Stromal cell of bone marrow (primary cell): ENCODE measurements around the gene CTSD.

ENCODE experiments used
- DNase-seq: peaks from one replicate; pipeline ENCODE4 v3.0.0-alpha.2; 2012; ENCODE audit warnings: low read depth

CTSD gene

DNA sequence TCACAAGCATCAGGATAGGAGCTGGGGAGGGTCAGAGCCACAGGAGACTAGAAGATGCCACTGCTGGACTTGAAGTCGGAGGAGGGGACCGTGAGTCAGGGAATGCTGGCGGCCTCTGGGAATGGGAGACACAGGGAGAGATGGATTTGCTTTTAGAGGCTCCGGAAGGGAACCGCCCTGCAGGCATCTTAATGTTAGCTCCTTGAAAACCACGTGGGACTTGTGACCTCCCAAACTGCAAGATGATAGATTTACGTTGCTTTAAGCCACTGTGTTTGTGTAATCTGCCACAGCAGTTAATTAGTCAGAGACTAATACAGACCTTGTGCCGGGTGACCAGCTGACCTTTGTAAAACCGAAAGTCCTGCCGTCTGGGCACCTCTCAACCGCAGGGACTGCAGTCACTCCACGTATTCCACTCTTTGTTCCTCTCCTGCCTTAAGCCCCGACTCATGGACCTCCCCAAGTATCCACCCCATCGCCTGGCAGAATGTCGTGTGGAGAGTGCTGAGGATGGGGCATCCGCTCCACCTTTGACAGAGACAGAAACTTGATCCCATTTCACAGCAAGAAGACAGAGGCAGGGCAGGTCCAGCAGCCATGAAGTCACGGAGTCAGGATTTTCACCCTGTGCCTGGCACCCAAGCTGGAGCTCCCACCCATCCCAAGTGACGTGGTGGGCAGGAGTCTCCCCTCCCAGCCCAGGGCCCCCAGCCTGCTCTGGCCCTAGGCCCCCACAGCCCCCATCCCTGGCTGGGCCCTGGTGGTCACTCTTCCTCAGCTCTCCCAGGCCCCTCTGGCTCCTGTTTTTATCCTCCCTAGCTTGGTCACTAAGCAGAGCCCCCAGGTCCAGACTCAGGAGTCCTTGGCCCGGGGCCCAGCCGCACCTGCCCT, 19.4 kb upstream of the CTSD start:
- no peak for DNase-seq

GRCh38 chr11:1782031-1782590, 18.4 kb upstream of the CTSD start:
- DNase-seq = no peak

GRCh38 chr11:1781593-1781975, 17.9 kb upstream of the CTSD start:
- DNase-seq = no peak

DNA sequence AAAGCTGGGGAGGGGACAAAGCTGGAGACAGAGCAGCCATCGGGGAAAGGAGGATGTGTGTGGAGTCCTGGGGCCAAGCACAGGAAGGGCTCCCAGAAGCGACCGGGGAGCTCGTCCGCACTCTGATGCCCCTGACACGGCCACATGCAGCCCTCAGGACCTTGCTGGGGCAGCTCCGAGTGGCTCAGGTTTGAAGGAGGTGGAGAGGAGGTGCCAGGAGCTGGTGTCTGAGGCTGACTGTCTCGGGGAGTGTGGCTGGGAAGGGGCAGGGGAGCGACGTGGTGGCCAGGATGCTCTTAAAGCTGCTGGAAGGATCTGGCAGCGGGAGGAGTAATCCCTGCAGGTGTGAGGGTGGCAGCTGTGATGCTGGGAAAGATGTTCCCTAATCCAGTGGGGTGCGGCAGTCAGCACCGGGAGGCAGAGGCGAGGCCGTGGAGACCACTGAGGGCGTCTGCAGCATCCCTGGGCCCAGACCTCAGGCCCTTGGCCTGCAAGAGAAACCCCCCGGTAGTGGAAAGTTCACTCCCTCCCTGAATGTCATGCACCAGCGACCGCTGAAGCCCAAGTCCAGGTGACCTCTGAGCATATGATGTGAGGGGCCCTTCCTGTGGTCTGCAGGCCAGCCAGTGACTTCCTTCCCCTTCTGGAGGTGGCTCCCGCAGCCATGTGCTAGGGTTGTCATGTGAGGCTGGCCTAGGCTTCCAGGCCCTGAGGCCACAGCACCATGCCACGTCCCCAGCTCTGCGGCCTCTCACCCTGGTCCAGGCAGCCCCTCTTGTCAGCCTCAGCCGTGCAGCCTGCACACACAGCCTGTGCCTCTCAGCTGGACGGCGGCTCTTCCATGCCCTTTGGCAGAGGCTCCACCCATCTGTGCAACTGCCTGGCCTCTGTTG, 17.2 kb upstream of the CTSD start:
- no peak for DNase-seq

DNA sequence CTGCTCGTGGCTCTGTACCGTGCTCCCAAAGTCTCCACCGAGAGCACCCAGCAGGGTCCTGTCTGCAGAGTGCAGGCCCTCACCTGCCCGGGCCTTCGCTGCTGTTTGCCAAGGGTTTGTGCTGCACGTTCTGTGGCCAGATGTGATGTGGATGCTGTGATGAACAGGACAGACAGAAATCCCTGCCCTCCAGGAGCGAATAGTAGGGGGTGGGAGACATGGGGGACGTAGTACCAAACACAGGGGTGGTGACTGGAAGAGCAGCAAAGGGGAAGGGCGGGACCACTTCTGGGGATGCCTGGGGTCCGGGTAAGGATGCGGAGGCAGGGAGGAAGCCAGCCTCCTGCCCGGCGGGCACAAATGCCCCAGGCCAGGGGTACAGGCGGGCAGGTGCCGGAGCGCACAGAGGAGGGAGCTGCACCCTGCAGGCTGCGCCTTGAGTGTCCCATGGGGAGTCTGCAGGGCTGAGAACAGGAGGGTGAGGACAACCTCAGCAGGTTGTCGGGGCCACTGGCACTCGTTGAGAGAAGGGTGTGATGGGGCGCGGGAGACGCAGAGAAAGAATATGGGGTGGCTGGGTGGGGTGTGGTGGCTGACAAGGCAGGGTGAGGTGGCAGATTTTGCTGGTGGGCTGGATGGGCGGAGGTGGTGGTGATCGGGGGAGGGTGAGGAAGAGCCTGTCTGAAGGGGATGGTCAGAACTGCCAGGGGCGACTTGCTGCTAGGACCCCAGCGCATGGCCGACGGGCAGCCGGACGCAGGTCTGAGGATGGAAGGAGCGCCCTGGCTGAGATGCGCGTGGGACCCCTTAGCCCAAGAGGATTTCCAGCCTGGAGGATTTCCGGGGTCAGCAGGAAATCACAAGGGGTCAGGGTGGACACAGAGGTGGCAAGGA, 16.3 kb upstream of the CTSD start:
- DNase-seq = no peak

- no peak for DNase-seq
Observed at GRCh38 chr11:1779034-1779805, 15.5 kb upstream of the CTSD start.

DNA sequence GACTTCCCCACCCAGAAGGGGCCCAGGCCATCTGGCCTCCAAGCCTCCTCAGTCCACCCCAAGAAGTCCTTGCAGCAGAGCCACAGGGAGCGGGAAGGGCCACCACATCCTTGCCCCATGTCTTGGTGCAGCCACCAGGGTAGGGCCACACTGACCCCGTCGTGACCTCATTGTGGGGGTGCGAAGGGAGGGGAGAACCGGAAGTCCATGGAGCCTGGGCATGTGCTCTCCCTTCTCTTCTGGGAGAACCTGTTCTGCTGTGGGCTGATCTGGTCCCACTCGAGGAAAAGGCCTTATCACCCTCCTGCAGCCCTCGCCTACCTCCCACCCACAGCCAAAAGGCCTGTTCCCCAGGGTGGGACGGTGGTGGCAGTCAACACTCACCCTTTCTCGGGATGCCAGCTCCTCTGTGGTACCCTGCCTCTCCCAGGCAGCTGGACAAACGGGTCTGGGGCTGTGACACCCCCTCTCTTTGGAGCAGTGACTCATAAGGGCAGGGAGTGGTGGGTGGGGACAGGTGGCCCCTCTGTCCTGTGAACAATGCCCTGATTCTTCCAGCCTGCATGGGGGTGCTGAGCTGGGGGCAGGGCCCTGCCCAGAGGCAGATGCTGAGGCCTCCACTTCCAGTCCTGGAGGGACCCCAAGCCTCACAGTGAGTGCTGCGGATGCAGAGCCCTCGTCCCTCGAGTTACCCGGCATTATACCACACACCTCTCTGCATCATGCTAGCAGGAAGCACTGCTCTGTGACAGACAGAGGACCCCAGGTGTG, 14.6 kb upstream of the CTSD start:
- DNase-seq = no peak

- no peak for DNase-seq
Observed at GRCh38 chr11:1777737-1778136, 14.0 kb upstream of the CTSD start.

DNA sequence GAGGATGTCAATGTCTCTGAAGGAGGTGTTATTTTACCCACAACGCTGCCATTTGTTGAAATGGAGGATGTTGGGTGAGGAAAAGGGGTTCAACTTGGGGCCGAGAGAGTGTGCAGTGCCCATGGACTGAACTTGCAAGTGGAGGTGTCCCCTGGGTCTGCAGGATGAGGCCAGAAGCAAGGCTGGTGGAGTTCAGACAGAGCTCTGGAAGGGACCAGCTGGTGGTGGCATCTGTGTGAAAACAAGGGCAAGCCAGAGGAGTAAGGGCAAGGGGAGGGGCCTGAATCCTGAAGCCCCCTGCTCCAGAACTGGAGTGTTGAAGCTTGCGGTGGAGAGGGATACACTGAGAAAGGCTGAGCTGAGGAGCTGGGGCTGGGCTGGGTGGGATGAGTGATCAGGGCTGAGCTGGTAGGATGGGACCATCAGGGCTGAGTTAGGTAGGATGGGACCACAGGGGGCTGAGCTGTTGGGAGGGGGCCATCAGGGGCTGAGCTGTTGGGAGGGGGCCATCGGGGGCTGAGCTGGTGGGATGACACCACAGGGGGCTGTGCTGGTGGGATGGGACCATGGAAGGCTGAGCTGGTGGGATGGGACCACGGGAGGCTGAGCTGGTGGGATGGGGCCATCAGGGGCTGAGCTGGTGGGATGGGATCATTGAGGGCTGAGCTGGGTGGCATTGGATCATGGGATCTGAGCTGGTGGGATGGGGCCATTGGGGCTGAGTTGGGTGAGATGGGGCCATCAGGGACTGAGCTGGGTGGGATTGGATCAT, 13.4 kb upstream of the CTSD start:
- DNase-seq = no peak

DNA sequence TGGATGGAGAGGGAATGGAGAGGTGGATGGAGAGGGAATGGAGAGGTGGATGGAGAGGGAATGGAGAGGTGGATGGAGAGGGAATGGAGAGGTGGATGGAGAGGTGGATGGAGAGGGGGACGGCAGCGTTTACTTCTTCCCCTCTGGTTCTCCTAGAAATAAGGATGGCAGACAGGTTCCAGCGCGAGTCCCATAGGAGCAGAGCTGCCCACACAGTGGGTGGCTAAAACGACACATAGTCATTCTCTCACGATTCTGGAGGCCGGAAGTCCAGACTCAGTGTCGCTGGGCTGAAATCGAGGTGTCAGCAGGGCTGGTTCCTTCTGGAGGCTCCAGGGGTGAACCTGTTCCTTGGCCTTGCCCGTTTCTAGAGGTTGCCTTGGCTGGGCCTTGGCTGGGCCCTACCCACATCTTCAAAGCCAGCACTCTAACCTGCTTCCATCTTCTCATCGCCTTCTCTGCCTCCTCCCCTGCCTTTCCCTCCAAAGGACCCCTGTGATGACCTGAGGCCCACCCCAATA, 12.7 kb upstream of the CTSD start:
- no peak for DNase-seq

DNA sequence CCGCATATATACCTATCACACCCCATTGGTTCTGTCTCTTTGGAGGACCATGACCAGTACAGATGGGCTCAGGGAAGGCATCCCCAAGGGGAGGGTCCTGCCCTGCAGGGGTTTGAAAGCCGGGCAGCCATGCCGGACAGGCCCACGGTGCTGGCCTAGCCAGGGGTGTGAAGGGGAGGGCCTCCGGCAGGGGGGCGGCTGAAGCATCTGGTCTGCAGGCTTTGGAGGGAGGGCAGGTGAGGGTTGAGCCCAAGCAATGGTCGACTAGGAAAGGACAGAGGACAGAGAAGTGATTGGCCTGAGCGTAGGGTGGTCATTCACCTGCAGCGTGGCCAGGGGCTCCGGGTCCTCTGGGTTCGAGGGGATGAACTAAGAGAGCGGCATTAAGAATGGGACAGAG, 11.2 kb upstream of the CTSD start:
- no peak for DNase-seq

- DNase-seq = no peak
Observed at GRCh38 chr11:1773994-1774550, 10.3 kb upstream of the CTSD start.

DNA sequence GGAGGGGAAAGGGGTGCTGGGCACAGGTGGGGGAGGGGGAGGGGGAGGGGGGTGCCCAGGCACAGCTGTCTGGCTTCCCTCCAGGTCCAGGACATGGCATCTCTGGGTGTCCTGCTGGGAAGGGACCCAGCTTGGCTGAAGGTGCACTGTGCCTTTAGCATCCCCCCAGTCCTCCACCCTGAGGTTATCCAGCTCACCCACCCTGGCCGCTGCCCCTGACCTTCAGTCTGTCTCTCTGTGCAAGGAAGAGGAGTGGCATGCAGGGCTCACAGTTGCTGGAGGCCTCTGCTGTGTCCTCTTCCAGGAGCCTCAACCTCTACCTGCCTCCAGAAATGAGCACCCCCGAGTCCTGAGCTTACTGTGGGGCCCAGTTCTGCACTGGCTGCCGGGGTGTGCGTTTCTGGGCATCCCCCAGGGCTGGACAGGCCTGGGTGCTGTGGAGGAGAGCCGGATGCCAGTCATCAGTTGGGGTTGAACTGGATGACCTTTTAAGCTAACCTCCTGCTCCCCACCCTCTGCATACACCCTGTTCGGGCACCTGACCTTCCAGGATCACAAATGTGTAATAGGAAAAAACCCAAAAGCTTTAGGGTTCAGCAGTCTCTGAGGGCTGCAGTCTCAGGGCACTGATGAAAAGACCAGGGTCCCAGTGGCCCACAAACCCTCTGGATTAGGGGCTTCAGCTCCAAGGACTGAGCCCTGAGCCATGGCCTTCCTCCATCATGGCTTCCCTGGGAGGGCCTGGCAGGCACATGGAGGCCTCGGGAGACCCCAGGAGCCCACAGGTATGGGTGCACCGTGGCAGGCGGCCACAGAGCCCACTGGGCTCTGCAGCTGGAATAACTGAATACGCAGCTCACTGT, 9.6 kb upstream of the CTSD start:
- DNase-seq = no peak

GRCh38 chr11:1772270-1773130, 8.8 kb upstream of the CTSD start:
- peak; percentile 85 for DNase-seq

DNA sequence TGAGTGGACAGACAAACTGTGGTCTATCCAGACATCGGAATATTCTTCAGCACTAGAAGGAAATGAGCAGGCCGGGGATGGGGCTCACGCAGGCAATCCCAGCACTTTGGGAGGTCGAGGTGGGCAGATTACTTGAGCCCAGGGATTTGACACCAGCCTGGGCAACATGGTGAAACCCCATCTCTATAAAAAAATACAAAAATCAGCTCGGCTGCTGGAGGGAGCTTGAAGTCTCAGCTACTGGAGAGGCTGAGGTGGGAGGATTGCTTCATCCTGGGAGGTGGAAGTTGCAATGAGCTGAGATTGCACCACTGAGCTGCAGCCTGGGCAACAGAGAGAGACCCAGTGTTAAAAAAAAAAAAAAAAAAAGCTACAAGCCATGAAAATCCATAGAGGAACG, 8.0 kb upstream of the CTSD start:
- no peak for DNase-seq

GRCh38 chr11:1771273-1771672, 7.5 kb upstream of the CTSD start:
- no peak for DNase-seq

GRCh38 chr11:1770528-1770927, 6.8 kb upstream of the CTSD start:
- no peak for DNase-seq
